ENCODE data around the gene EFCAB12.

The EFCAB12 gene

GRCh38 chr3:129442947-129443346, 14.5 kb upstream of the EFCAB12 start:
- DNase-seq = no peak

DNA sequence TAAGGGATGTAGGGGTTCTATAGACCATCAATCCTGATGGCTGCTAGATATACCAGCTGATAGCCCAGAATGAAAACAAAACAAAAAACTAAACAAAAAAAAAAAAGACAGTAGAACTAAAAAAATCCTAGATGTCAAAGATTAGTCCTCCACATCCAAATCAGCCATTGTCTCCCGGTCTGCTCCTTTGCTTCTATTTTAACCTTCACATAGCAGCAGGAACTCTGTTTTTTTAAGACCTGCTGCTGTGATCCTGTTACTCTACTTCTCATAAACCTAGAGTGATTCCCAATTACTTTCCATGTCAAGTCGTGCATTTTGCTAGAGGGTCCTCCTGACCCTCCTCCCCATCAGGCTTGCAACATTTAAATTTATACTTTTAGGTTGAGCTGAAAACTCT, 14.1 kb upstream of the EFCAB12 start:
- no peak for DNase-seq

DNA sequence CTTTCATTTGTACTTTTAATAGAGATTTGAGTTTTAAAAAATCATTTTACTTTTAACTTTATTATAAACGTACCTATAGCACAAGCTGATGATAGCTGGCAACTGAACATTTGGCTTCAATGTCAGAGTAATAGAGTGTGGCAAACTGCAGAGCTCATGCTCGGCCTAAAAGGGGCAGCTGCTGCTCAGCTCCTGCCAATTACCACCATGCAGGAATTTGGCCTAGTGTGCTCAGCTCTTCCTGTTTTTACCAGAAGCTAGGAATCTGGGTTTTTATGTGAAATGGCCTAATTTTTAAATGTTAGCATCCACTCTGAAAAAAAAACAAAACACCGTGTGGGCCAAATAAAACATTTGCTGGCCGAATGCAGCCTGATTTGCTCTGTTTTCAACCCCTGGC, 13.3 kb upstream of the EFCAB12 start:
- no peak for DNase-seq

DNA sequence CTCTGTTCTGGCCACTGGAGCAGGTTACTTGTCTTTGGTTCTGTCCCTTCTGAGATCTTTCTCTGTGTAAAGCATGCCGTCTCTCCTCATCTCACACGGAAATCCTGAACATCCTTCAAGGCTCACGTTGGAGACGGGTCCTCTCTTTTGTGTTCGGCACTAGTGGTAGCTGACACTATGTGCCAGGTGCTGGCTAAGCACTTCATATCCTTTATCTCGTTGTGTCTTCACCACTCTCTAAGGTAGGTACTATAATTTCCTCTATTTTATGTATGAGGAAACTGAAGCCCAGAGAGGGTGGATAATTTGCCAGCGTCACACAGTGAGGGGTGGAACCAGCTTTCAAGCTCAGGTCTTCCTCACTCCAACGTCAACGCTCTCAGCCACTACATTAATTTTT, 12.8 kb upstream of the EFCAB12 start:
- peak in 4 of 6 experiments; percentile 12 to 46 (median 21) for DNase-seq

DNA sequence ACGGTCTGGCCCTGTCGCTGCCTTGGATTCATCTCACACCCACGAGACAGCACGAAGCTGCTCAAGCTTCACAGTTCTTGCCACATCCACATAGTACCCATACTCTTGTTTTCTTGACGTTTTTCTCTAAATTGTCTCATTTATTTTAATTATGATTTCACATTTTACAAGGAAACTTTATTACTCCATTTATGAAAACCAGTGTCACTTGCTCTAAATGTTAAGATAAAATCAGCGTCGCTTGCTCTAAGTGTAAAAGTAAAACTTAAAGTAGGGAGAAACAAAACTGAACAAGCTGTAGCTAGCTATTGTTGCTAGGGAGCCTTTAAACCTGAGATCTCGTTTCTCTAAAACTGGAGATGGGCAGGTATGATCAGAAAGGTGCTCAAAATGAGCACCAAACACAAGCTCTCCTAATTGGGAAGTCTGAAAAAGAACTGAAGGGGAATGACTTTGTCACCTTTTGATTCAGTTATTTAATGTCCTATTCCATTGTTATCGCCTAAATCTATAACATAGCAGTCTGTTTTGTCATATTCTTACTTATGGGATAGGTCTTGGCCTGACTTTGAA, 12.3 kb upstream of the EFCAB12 start:
- DNase-seq = peak in 1 of 6 experiments; percentile 21

- DNase-seq = peak; percentile 96 to 100 (median 99)
Observed at GRCh38 chr3:129439817-129440617, 11.6 kb upstream of the EFCAB12 start, which contains the start of the genes IFT122 and MBD4. Gene IFT122, plus strand, starts transcription at chr3:129440224. Its CDS starts 107 bp downstream, at chr3:129440331. Gene MBD4, minus strand, starts transcription at chr3:129439948. Its CDS starts 115 bp downstream, at chr3:129439833.

GRCh38 chr3:129439226-129439816, 10.9 kb upstream of the EFCAB12 start:
- DNase-seq = peak in 3 of 6 experiments; percentile 37 to 45 (median 38)

DNA sequence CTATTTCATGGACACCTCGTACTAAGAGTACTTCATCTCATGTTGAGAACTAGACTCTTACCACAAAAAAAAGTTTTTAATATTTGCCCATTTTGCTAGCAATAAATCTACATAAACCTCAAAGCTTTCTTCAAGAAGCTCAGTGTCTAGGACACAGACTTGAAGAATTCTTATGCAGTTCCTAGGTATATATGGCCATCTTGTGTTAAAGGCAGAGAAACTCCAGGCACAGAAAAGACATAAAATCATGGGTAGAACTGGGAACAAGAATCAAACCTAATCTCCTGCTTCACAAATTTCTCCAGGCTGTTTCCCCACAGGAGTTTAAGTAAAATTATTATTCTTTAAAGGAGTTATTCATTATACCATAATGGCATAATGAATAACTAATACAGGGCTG, 6.9 kb upstream of the EFCAB12 start:
- no peak for DNase-seq

- DNase-seq = no peak
Observed at GRCh38 chr3:129434140-129434539, 5.7 kb upstream of the EFCAB12 start.

GRCh38 chr3:129433565-129433964, 5.1 kb upstream of the EFCAB12 start:
- DNase-seq = no peak

DNA sequence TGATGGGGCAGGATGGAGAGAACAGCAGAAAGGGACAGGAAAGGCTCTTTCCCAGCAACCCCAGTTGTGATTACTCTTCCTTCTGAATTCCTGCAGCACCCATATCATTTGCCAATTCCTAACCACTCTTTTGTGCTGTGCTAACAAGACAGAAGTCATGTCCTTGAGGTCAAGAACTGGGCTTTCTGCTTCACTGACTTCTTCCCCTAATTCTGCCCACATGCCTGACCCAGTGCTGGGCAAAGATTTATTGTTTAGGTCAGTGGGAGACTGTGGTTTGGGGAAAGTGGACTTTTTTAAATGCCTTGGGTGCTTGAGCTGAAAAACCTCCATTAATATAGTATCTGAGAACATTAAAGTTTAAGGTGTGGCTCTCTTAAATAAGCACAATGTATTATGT, 4.2 kb upstream of the EFCAB12 start:
- no peak for DNase-seq

- no peak for DNase-seq
Observed at GRCh38 chr3:129432036-129432435, 3.6 kb upstream of the EFCAB12 start.

DNA sequence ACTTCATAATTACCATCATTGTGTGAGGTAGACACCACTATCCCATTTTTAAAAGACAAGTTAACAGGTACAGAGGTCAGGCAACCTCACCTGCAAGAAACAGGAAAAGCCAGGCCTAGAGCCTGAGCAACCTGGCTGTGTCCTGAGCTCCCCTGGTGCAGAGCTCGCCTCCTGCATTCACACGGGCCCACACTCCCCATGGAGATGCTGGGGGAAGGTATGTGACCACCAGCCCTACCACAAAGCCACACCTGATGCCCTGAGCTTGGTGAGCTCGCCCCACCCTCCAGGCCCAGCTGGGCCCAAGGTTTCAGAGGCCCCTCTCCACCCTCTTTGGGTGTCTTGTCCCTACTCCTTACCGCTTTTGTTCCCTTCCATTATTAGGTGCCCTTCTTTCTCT, 1.2 kb upstream of the EFCAB12 start:
- DNase-seq = no peak

- DNase-seq = no peak
Observed at GRCh38 chr3:129429080-129429451, 630 bp upstream of the EFCAB12 start.

DNA sequence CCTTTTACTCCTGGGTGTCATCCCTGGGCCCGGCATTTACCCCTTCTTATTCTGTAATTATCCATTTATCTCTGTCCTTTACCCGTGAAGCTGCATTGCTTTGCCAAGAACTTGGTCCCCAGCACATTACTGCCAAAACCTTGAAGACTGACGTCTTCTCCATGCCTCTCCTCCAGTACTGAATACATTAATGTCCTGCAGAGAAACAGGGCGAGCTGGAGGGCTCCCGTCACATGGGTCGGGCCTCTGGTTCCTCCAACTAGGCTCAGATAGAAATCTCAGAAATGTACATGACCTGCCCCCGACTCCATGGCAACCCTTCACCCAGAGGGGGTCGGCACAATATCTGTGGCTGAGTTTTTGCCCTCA, 445 bp downstream of the EFCAB12 start:
- DNase-seq = no peak

DNA sequence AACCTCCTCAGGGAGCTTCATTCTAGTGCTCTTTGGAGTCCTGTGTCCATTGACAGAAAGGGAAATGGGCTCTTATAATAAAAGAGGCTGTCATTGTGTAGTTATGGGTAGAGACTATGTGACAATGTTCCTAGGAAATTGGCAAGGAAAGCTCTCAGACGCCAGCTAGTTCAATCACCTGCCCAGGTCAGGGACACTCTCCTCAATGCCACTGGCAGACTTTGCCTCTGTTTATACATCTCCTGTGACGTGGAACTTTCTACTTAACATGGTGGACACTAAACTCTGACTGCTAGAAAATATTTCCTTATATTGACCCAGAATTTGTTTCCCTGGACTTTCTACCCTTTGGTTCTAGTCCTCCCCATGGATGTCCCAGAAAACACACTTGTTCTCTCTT, 2.8 kb downstream of the EFCAB12 start:
- no peak for DNase-seq

- DNase-seq = no peak
Observed at GRCh38 chr3:129425213-129425612, 3.2 kb downstream of the EFCAB12 start.

DNA sequence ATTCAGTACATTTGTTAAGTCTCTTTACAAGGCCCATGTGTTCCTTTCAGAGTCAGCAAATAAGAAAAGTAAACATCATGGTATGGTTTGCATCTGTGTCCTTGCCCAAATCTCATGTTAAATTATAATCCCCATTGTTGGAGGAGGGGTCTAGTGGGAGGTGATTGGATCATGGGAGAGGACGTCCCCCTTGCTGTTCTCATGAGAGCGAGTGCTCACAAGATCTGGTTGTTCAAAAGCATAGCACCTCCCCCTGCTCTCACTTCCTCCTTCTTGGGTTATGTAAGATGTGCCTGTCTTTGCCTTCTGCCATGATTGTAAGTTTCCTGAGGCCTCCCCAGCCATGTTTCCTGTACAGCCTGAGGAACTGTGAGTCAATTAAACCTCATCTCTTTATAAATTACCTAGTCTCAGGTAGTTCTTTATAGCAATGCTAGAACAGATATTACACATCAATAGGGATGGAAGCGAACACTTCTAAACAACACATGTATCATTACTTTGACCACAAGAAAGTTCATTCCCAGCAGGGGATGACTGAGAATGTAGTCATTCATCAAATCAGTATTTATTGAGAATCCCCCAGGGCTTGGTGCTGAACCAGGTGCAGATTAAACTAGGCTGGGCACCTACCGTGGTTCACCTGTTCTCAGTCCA, 4.1 kb downstream of the EFCAB12 start:
- no peak for DNase-seq

- no peak for DNase-seq
Observed at GRCh38 chr3:129422897-129423296, 5.5 kb downstream of the EFCAB12 start.

DNA sequence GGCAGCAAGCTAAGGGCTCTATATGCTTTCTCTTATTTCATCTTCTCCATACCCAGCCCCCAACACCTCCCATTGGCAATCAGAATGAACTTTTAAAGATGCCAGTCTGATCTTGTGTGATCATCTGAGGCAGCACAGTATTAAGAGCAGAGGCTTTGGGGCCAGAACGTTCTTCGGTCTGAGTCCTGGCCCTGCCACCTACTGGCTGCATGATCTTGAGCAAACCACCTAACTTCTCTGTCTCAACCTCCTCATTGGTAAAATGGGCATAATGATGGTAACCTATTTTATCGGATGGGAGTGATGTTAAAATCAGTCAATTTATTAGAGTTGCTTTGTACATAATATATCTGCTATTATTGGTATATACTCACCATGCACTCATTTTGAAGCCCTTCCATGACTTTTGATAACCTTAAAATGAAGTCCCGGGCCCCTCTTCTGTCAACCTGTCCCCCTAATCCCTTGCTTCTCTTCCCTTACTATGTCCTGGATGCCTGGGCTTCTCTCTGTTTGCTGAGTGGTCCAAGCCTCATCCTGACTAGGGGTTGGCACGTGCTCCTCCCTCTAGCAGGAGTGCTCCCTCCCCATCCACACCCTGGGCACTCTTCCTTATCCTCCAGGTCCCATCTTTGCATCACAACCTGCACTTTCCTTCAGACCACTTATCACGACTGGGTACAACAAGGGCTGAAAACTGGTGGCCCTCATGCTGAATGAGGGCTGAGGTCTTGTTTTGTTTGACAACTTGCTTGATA, 6.3 kb downstream of the EFCAB12 start:
- no peak for DNase-seq

DNA sequence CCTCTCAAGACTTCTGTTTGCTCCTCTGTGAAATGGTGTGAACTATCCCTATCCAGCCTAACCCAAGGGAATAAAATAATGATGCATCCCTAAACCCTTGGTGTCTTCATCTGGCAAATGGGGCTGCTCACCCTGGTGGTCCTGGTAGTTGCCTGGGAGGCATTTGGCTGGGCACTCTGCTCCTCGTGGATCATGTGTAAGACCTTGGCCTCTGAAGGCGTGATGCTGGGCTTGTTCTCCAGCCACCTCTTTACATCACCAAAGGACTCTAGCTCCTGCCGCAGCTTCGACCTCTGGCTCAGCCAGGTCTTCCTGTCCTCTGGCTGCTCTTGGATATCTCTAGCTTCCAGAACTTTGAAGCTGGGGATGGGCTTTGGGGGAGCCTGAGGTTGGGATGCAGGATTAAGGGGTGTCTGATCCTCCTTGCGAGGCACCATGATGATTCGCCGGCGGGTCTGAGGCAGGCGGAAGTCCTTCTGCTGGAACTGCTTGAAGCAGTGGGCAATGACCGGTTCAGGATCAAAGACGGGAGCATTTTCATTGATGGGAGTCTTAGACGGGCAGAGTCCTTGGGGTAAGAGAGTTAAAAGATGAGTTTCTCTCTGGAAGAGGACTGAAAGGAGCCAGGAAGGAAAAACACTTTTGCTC, 7.1 kb downstream of the EFCAB12 start:
- DNase-seq = no peak

DNA sequence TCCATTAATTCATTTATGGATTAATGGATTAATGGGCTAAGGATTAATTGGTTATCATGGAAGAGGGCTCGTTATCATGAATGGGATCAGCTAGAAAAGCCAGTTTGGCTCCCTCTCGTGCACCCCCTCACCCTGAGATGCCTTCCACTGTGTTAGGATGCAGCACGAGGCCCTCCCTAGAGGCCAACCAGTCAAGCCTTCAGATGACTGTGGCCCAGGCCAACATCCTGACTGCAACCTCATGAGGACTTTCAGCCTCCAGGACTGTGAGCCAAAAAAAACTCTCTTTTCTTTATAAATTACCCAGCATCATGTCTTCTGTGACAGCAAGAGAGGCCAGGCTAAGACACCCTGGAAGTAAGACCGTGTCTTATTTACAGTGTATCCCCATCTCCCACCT, 9.0 kb downstream of the EFCAB12 start:
- DNase-seq = no peak

Measured in stimulated activated naive CD4-positive, alpha-beta T cell (primary cell).